Activated naive CD4-positive, alpha-beta T cell treated with anti-CD3 and anti-CD28 coated beads for 36 hours (primary cell): ENCODE results near the gene CEL. TPM values are rescaled to one million over a fixed set of nuclear protein-coding genes. Genes with fewer than 3 reads are reported as not detected.

Experiments
- CTCF ChIA-PET: fragments of 350-600 bp; sonication (Branson Sonifier 250); formaldehyde crosslinking; loops from one replicate; lab custom pipeline; 2021; ENCODE audit warnings: antibody characterized with exemption; lab: Charles Lee
- DNase-seq: peaks from one replicate; pipeline ENCODE4 v3.0.0-alpha.2; 2020
- H3K27ac Mint-ChIP-seq: one replicate; pipeline ENCODE4 v1.8.0; 2021; ENCODE audit warnings: mild to moderate bottlenecking, mixed read lengths
- H3K27me3 Mint-ChIP-seq: one replicate; pipeline ENCODE4 v1.8.0; 2021; ENCODE audit warnings: low read depth, mixed read lengths
- H3K36me3 Mint-ChIP-seq: one replicate; pipeline ENCODE4 v1.8.0; 2021; ENCODE audit warnings: low read depth, mixed read lengths
- H3K4me1 Mint-ChIP-seq: one replicate; pipeline ENCODE4 v1.8.0; 2021; ENCODE audit warnings: low read depth, mixed read lengths
- H3K4me3 Mint-ChIP-seq: one replicate; pipeline ENCODE4 v1.8.0; 2021; ENCODE audit warnings: mild to moderate bottlenecking, moderate library complexity, mixed read lengths
- H3K9me3 Mint-ChIP-seq: one replicate; pipeline ENCODE4 v1.8.0; 2021; ENCODE audit warnings: mixed read lengths
- intact Hi-C: fragments of 100-400 bp; cut with micrococcal nuclease; formaldehyde crosslinking; loops from one replicate; pipeline ENCODE4 v1.15.1; 2023
- total RNA-seq, 2 experiments: library from RNA; stranded (reverse); gene quantifications; one replicate each; pipeline ENCODE4 v1.2.3, GENCODE V29; 2021

CEL gene
- total RNA-seq, 2 experiments from 2014 or later = 2.1 to 2.2 TPM

- Mint-ChIP-seq H3K9me3 (no peaks in the 10 kb centered on the region), H3K36me3 (peaks cover 33% of the 10 kb centered on the region), H3K27me3 (no peaks in the 10 kb centered on the region), H3K4me3 (no peak overlapping the region), H3K4me1 (peaks cover 4% of the 10 kb centered on the region), H3K27ac (no peak overlapping the region)
- peak; percentile 49 for DNase-seq
- CTCF ChIA-PET = interaction anchor here (0.6 to 1.6 kb wide), 4 partner anchors 8 to 172 kb away, joined by 3 to 6 read pairs (median 5); partner anchors contain the start of gene GTF3C5
- intact Hi-C loops = loop anchor here (1.0 kb wide), 1 partner anchor 99 kb away; no protein-coding TSS in a partner anchor
Measured at GRCh38 chr9:133048595-133048994, 13.2 kb upstream of the CEL start.

- Mint-ChIP-seq H3K27ac (no peak overlapping the region), H3K9me3 (no peaks in the 10 kb centered on the region), H3K27me3 (no peaks in the 10 kb centered on the region), H3K4me1 (peaks cover 4% of the 10 kb centered on the region), H3K4me3 (no peak overlapping the region), H3K36me3 (peaks cover 35% of the 10 kb centered on the region)
- no peak for DNase-seq
- intact Hi-C loops = no loop called here
- CTCF ChIA-PET = interaction anchor here (0.6 to 1.6 kb wide), 5 partner anchors 8 to 172 kb away, joined by 3 to 6 read pairs (median 4); partner anchors contain the start of gene GTF3C5
Measured at GRCh38 chr9:133049043-133049442, 12.7 kb upstream of the CEL start.

GRCh38 chr9:133050142-133050541, 11.6 kb upstream of the CEL start:
- CTCF ChIA-PET = interaction anchor here (0.9 to 1.1 kb wide), 2 partner anchors 14 to 94 kb away, joined by 3 read pairs; no protein-coding TSS in a partner anchor

GRCh38 chr9:133050781-133051180, 11.0 kb upstream of the CEL start:
- DNase-seq = no peak
- Mint-ChIP-seq H3K9me3 (no peaks in the 10 kb centered on the region), H3K27ac (no peak overlapping the region), H3K27me3 (no peaks in the 10 kb centered on the region), H3K36me3 (peaks cover 26% of the 10 kb centered on the region), H3K4me3 (no peak overlapping the region), H3K4me1 (peaks cover 3% of the 10 kb centered on the region)
- CTCF ChIA-PET = interaction anchor here (0.9 kb wide), 1 partner anchor 93 kb away, joined by 3 read pairs; no protein-coding TSS in a partner anchor
- intact Hi-C loops = no loop called here

More at GRCh38 chr9:133050142-133050541, 11.6 kb upstream of the CEL start:
- Mint-ChIP-seq H3K9me3 (no peaks in the 10 kb centered on the region), H3K36me3 (peaks cover 29% of the 10 kb centered on the region), H3K27me3 (no peaks in the 10 kb centered on the region), H3K4me3 (no peak overlapping the region), H3K4me1 (no peaks in the 10 kb centered on the region), H3K27ac (no peak overlapping the region)
- intact Hi-C loops = no loop called here
- no peak for DNase-seq

GRCh38 chr9:133051281-133051900, 10.4 kb upstream of the CEL start:
- peaks cover 10% of the 10 kb centered on the region for H3K4me1 Mint-ChIP-seq
- H3K36me3 Mint-ChIP-seq = peaks cover 23% of the 10 kb centered on the region
- H3K27me3 Mint-ChIP-seq = no peaks in the 10 kb centered on the region
- H3K9me3 Mint-ChIP-seq = no peaks in the 10 kb centered on the region
- H3K27ac Mint-ChIP-seq = no peak overlapping the region
- CTCF ChIA-PET = no interaction called here
- H3K4me3 Mint-ChIP-seq = no peak overlapping the region
- no peak for DNase-seq
- intact Hi-C loops = no loop called here

- no peak overlapping the region for H3K4me3 Mint-ChIP-seq
- intact Hi-C loops = no loop called here
- DNase-seq = no peak
- H3K36me3 Mint-ChIP-seq = peaks cover 22% of the 10 kb centered on the region
- peaks cover 13% of the 10 kb centered on the region for H3K4me1 Mint-ChIP-seq
- H3K27me3 Mint-ChIP-seq = no peaks in the 10 kb centered on the region
- CTCF ChIA-PET = no interaction called here
- H3K27ac Mint-ChIP-seq = no peak overlapping the region
- no peaks in the 10 kb centered on the region for H3K9me3 Mint-ChIP-seq
Measured at GRCh38 chr9:133051966-133052539, 9.7 kb upstream of the CEL start.

GRCh38 chr9:133054194-133054890, 7.4 kb upstream of the CEL start:
- DNase-seq = no peak
- CTCF ChIA-PET = interaction anchor here (1.0 to 1.6 kb wide), 2 partner anchors 32 to 94 kb away, joined by 3 to 4 read pairs; no protein-coding TSS in a partner anchor
- Mint-ChIP-seq H3K4me1 (peaks cover 35% of the 10 kb centered on the region), H3K4me3 (no peak overlapping the region), H3K36me3 (peaks cover 26% of the 10 kb centered on the region), H3K27ac (no peak overlapping the region), H3K9me3 (no peaks in the 10 kb centered on the region), H3K27me3 (no peaks in the 10 kb centered on the region)
- intact Hi-C loops = no loop called here

- no peaks in the 10 kb centered on the region for H3K27me3 Mint-ChIP-seq
- no peaks in the 10 kb centered on the region for H3K9me3 Mint-ChIP-seq
- intact Hi-C loops = no loop called here
- DNase-seq = no peak
- H3K4me1 Mint-ChIP-seq = peaks cover 40% of the 10 kb centered on the region
- H3K36me3 Mint-ChIP-seq = peaks cover 21% of the 10 kb centered on the region
- no peak overlapping the region for H3K27ac Mint-ChIP-seq
- H3K4me3 Mint-ChIP-seq = no peak overlapping the region
- CTCF ChIA-PET = interaction anchor here (1.6 kb wide), 1 partner anchor 33 kb away, joined by 3 read pairs; no protein-coding TSS in a partner anchor
Measured at GRCh38 chr9:133054966-133055365, 6.8 kb upstream of the CEL start.

- CTCF ChIA-PET = interaction anchor here (1.1 kb wide), 1 partner anchor 8 kb away, joined by 4 read pairs; no protein-coding TSS in a partner anchor
- Mint-ChIP-seq H3K36me3 (peaks cover 19% of the 10 kb centered on the region), H3K27ac (no peak overlapping the region), H3K4me1 (peaks cover 48% of the 10 kb centered on the region), H3K9me3 (no peaks in the 10 kb centered on the region), H3K4me3 (no peak overlapping the region), H3K27me3 (no peaks in the 10 kb centered on the region)
- intact Hi-C loops = loop anchor here (2.0 kb wide), 1 partner anchor 25 kb away; the partner anchor contains the start of gene GTF3C5
- DNase-seq = no peak
Measured at GRCh38 chr9:133055788-133056420, 5.9 kb upstream of the CEL start.

- peaks cover 54% of the 10 kb centered on the region for H3K4me1 Mint-ChIP-seq
- no peaks in the 10 kb centered on the region for H3K9me3 Mint-ChIP-seq
- H3K36me3 Mint-ChIP-seq = peaks cover 19% of the 10 kb centered on the region
- H3K27ac Mint-ChIP-seq = peak overlapping the region; percentile 41
- CTCF ChIA-PET = interaction anchor here (1.1 kb wide), 1 partner anchor 8 kb away, joined by 4 read pairs; no protein-coding TSS in a partner anchor
- H3K4me3 Mint-ChIP-seq = no peak overlapping the region
- peak; percentile 27 for DNase-seq
- H3K27me3 Mint-ChIP-seq = no peaks in the 10 kb centered on the region
- intact Hi-C loops = loop anchor here (2.0 kb wide), 1 partner anchor 26 kb away; the partner anchor contains the start of gene GTF3C5
Measured at GRCh38 chr9:133056533-133056932, 5.2 kb upstream of the CEL start.

GRCh38 chr9:133057006-133057405, 4.8 kb upstream of the CEL start:
- DNase-seq = peak; percentile 61
- H3K9me3 Mint-ChIP-seq = no peaks in the 10 kb centered on the region
- peaks cover 17% of the 10 kb centered on the region for H3K36me3 Mint-ChIP-seq
- intact Hi-C loops = loop anchor here (2.0 kb wide), 1 partner anchor 26 kb away; the partner anchor contains the start of gene GTF3C5
- H3K4me1 Mint-ChIP-seq = peaks cover 54% of the 10 kb centered on the region
- CTCF ChIA-PET = interaction anchor here (1.1 to 1.6 kb wide), 2 partner anchors 9 to 87 kb away, joined by 4 to 6 read pairs; no protein-coding TSS in a partner anchor
- H3K27me3 Mint-ChIP-seq = no peaks in the 10 kb centered on the region
- no peak overlapping the region for H3K4me3 Mint-ChIP-seq
- H3K27ac Mint-ChIP-seq = peak overlapping the region; percentile 30
